Effector memory CD4-positive, alpha-beta T cell (primary cell): ENCODE results near the gene FANCC.

Experiments used
- DNase-seq, 3 donors: peaks; one replicate each; pipeline ENCODE4 v3.0.0-alpha.2; 2020
- H3K27ac ChIP-seq: 2 replicates; pipeline ENCODE4 v1.7.0; 2013; ENCODE audit warnings: mild to moderate bottlenecking, low read length, moderate library complexity; ENCODE audit not compliant: insufficient read depth, poor library complexity, severe bottlenecking
- H3K27me3 ChIP-seq: replicated peaks from 2 replicates; pipeline ENCODE4 v1.7.0; 2013; ENCODE audit warnings: mild to moderate bottlenecking, low read length; ENCODE audit not compliant: insufficient read depth, control insufficient read depth, poor library complexity, severe bottlenecking
- H3K36me3 ChIP-seq: 2 replicates; pipeline ENCODE4 v1.7.0; 2013; ENCODE audit warnings: mild to moderate bottlenecking, low read length, moderate library complexity; ENCODE audit not compliant: control insufficient read depth, insufficient read depth
- H3K4me1 ChIP-seq: 2 replicates; pipeline ENCODE4 v1.7.0; 2013; ENCODE audit warnings: low read length, mild to moderate bottlenecking; ENCODE audit not compliant: control insufficient read depth, insufficient read depth, poor library complexity, severe bottlenecking
- H3K4me3 ChIP-seq: 2 replicates; pipeline ENCODE4 v1.7.0; 2013; ENCODE audit warnings: low read length, low read depth, mild to moderate bottlenecking; ENCODE audit not compliant: insufficient read depth, poor library complexity, severe bottlenecking
- H3K9me3 ChIP-seq: 2 replicates; pipeline ENCODE4 v1.7.0; 2013; ENCODE audit warnings: mild to moderate bottlenecking, low read length, moderate library complexity; ENCODE audit not compliant: control insufficient read depth

Gene FANCC

DNA sequence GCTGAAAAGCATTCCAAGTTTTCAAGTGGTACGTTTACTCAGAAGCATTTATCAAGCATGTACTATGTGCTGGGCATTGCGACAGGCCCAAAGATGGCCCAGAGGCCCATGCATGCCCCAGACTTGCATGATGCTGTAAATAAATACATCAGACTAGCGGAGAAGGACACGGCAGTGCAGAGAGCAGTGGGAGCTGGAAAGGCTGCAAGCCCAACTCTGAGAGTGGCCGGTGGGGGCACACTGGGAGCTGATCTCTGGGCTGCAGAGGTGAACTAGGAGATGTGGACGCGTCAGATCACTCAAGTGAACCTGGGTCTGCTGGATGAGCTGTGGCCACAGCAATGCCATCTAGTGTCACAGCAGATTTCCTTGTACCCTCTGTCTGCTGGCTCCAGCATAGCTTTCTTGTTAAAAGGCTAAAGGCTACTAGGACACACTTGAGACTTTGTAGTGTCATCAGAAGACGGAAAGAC, 246.9 kb downstream of the FANCC start:
- no peak for DNase-seq
- H3K27ac ChIP-seq: no peak overlapping the region
- H3K36me3 ChIP-seq: no peaks in the 10 kb centered on the region
- no peak overlapping the region for H3K4me3 ChIP-seq
- no peaks in the 10 kb centered on the region for H3K9me3 ChIP-seq
- H3K4me1 ChIP-seq: no peaks in the 10 kb centered on the region
- H3K27me3 ChIP-seq: no peaks in the 10 kb centered on the region

DNA sequence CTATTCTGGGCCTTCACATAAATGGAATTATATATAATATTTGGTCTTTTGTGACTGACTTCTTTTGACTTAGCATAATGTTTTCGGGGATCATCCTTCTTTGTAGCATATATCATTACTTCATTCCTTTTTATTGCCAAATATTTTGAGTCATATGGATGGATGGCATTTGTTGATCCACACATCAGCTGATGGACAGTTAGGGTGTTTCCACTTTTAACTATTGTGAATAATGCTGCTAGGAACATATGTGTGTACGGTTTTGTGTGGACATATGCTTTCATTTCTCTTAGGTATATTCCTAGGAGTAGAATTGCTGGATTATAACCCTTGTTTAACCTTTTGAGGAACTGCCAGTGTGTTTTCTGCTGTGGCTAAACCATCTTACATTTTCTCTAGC, 249.6 kb downstream of the FANCC start:
- Histone ChIP-seq H3K27ac (no peak overlapping the region), H3K9me3 (no peaks in the 10 kb centered on the region), H3K4me3 (no peak overlapping the region), H3K27me3 (no peaks in the 10 kb centered on the region), H3K4me1 (no peaks in the 10 kb centered on the region), H3K36me3 (no peaks in the 10 kb centered on the region)
- DNase-seq: no peak

DNA sequence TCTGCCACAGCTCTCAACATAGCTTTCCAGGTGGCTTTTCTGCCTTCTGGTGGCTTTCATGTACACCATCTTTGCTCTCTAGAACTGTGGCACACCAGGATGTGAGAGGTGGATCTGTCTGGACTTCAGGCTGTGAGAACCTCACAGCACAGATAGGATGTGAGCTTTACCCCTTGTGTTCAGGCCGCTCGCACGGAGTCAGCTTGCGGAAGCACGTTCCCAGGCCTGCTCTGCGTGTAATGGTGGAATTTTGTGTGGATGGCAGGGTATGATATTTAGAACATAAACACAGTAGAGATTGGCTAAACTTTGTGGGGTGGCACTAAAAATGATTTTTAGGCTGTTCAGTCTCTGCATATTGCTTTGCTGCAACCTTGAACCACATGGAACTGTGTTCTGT, 250.5 kb downstream of the FANCC start:
- H3K4me3 ChIP-seq: no peak overlapping the region
- no peak for DNase-seq
- H3K36me3 ChIP-seq: no peaks in the 10 kb centered on the region
- H3K9me3 ChIP-seq: no peaks in the 10 kb centered on the region
- no peaks in the 10 kb centered on the region for H3K4me1 ChIP-seq
- H3K27ac ChIP-seq: no peak overlapping the region
- H3K27me3 ChIP-seq: no peaks in the 10 kb centered on the region

DNA sequence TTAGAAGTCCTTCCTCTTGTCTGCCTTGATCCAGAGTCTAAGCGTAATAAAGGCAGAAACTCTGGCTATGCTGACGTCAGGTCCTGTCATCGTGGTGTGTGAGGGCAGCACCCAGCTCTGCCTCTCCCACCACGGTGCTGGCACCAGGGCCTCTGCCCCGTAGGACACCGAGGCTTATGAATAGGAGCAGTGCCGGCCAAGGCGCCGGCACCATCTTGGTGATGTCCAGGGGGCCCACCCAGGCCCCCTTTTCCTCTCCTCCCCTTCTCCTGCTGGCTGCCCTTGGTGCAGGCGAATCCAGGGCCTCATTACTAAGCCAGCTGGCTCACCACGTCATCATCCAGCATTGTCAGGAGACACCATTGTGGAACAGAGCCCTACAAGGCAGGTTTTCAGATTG, 252.3 kb downstream of the FANCC start:
- no peaks in the 10 kb centered on the region for H3K9me3 ChIP-seq
- no peaks in the 10 kb centered on the region for H3K27me3 ChIP-seq
- peaks cover 4% of the 10 kb centered on the region for H3K36me3 ChIP-seq
- no peak for DNase-seq
- no peak overlapping the region for H3K4me3 ChIP-seq
- H3K4me1 ChIP-seq: no peaks in the 10 kb centered on the region
- H3K27ac ChIP-seq: no peak overlapping the region

DNA sequence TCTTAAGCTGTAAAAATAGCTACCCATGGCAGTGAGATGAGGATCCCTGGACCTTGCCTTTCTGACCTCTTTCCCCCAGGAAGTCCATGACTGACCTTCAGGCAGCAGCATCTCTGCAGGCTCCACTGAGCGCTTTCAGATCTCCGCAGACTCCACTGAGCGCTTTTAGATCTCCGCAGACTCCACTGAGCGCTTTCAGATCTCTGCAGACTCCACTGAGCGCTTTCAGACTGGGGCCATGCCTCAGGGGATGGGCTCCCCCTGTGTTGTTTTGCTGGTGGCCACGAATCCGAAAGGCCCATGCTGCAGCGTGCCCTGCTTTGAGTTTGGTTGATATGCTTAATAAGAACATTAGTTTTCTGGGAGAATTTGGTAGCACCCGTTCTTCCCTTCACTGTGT, 254.2 kb downstream of the FANCC start:
- no peak for DNase-seq
- H3K4me1 ChIP-seq: no peaks in the 10 kb centered on the region

DNA sequence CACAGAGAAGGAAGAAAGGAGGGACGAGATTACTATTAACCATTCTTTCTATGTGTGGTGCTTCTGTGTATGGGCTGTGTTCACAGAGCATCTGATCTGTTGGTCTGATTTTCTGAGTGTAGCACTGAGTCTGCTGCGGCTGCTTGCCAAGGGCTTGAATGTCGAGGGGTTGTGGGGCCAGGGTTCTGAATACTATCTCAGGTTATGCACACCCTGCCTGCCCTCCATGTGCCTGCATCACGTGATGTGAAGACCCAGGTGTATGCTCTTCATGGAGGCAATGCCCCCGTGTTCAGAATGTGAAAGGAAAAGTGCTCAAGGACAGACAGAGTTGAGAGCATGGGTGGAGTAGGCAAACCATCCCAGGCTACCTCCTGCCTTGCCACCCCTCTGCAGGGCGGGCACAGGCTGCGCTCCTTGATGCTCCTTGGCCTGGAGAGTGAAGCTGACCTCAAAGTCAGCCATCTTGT, 254.9 kb downstream of the FANCC start:
- H3K27me3 ChIP-seq: no peaks in the 10 kb centered on the region
- no peak for DNase-seq
- H3K36me3 ChIP-seq: peaks cover 4% of the 10 kb centered on the region
- no peaks in the 10 kb centered on the region for H3K9me3 ChIP-seq
- H3K4me3 ChIP-seq: no peak overlapping the region
- H3K27ac ChIP-seq: no peak overlapping the region
- H3K4me1 ChIP-seq: no peaks in the 10 kb centered on the region

More for the DNA sequence above, 254.2 kb downstream of the FANCC start:
- H3K9me3 ChIP-seq: no peaks in the 10 kb centered on the region
- no peaks in the 10 kb centered on the region for H3K27me3 ChIP-seq
- peaks cover 4% of the 10 kb centered on the region for H3K36me3 ChIP-seq
- no peak overlapping the region for H3K27ac ChIP-seq
- no peak overlapping the region for H3K4me3 ChIP-seq

DNA sequence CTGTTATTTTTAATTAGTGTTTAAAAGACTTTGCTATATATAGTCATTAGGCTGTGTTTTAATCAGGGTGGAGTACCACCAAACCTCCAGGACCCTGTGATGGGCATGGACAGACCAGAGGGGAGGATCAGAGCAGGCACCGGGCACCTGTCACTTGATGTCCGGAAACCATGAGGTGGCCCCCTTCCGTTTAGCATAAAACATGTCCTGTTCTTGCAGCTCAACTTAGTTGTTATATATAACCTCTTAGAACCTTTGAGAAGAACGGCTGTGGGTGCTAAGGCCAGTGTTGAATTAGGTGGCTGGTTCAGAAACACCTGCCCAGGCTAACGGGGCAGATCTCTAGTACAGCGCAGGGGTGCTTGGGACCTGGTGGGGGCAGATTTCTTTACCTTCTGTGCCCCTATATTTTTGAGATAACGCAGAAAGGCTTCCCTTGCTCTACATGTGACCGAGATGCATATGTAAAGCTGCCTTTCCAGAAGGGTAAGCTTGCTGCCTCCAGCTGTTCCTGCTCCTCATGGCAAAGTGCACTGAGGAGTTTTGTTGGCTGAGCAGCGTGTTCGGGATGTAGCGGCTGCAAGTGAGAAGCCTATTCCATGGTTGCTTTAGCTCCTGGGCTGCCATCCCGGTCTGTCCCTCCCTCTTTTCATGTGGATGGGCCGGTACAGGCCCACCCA, 255.5 kb downstream of the FANCC start:
- Histone ChIP-seq H3K4me3 (no peak overlapping the region), H3K27ac (no peak overlapping the region), H3K9me3 (no peaks in the 10 kb centered on the region), H3K27me3 (no peaks in the 10 kb centered on the region), H3K4me1 (no peaks in the 10 kb centered on the region), H3K36me3 (peaks cover 4% of the 10 kb centered on the region)
- DNase-seq: no peak

DNA sequence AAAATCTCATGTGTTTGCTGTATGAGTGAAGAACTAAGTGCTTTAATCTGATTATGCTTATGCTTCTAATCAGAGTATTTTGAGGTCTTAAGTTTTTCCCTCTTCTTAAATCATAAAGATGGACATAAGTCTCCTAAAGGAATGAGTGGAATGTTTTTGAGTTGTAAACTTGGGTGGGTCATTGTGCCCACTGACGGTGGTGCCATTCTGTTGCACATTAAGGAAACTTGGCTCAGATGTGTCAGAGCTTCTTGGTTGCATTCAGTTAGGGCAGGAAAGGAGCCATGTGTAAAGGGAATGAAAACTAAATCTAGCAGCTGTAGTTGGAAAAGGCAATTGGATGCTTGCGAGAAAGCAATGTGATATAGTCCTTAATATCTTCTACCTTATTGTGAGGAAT, 256.6 kb downstream of the FANCC start:
- no peaks in the 10 kb centered on the region for H3K9me3 ChIP-seq
- no peak overlapping the region for H3K4me3 ChIP-seq
- H3K36me3 ChIP-seq: peaks cover 4% of the 10 kb centered on the region
- no peak overlapping the region for H3K27ac ChIP-seq
- H3K4me1 ChIP-seq: no peaks in the 10 kb centered on the region
- no peaks in the 10 kb centered on the region for H3K27me3 ChIP-seq
- no peak for DNase-seq

DNA sequence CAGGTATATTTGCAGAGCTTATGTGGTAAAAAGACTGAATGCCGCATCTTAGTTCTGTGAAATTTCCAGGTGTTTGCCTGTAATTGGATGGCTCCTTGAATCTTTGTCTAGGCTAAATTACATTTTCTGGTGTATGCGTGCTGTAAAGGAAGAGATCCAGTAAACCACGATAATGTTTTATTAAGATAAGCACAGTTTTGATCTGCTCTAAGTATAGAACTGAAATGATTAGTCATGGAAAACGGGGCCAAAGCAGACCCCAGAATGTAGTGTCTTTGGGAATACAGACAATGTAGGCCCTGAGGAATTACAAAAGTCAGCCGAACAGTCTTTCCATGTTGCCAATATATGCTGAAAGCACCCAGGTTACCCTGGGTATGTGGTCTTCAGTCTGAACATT, 257.3 kb downstream of the FANCC start:
- no peak overlapping the region for H3K27ac ChIP-seq
- peaks cover 4% of the 10 kb centered on the region for H3K36me3 ChIP-seq
- no peak for DNase-seq
- no peaks in the 10 kb centered on the region for H3K9me3 ChIP-seq
- no peak overlapping the region for H3K4me3 ChIP-seq
- no peaks in the 10 kb centered on the region for H3K4me1 ChIP-seq
- no peaks in the 10 kb centered on the region for H3K27me3 ChIP-seq

DNA sequence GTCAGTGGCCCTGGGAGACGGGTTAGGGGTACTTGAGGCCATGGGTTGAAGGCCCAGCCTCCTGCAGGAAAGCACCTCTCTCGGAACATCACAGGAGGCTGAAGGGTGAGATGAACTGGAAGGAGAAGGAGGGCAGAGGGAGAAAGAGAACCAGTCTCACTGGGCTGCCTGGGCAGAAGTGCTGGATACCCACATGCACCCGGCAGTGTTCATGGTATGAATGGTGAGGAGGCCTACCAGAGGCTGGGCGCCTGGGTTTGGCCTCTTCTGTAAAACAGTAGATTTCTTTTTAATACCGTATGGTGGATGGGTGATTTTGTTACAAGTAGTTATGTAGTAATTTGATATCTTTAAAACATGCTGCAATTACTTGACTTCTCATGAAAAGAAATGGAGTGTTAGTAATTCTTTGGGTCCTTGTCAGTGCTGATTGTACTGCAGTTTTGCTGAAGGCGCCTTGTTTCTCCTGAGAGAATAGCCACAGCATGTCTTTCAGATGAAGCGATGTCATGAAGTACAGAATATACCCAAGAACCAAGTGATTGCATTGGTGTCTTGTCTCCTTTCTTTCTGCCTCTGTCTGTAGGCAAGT, 258.6 kb downstream of the FANCC start:
- no peak for DNase-seq
- H3K27ac ChIP-seq: no peak overlapping the region
- H3K4me3 ChIP-seq: no peak overlapping the region
- H3K9me3 ChIP-seq: no peaks in the 10 kb centered on the region
- no peaks in the 10 kb centered on the region for H3K27me3 ChIP-seq
- H3K4me1 ChIP-seq: no peaks in the 10 kb centered on the region
- peaks cover 4% of the 10 kb centered on the region for H3K36me3 ChIP-seq
